Stimulated activated CD8-positive, alpha-beta memory T cell treated with anti-CD3 and anti-CD28 coated beads, Interleukin-15, amount 100 ng/mL, for 4 hours (primary cell): Measurements from ENCODE around the gene TMEM92.
"Not testable (repeated sequence)": the region's sequence is repeated elsewhere in the genome, so short reads cannot be mapped to it uniquely, and the experiment has no call there.

Experiments
- DNase-seq, 2 donors: peaks; one replicate each; pipeline ENCODE4 v3.0.0-alpha.2; 2020; ENCODE audit warnings: low read depth in 2 of 2

The TMEM92 gene

GRCh38 chr17:50301891-50302584, 27.8 kb downstream of the TMEM92 start:
- DNase-seq, result no peak

- DNase-seq, result no peak
These were observed 28.8 kb downstream of the TMEM92 start for GRCh38 chr17:50303051-50303450.

GRCh38 chr17:50303596-50303995, 29.3 kb downstream of the TMEM92 start:
- DNase-seq, result no peak

GRCh38 chr17:50304781-50305404, 30.6 kb downstream of the TMEM92 start:
- no peak for DNase-seq

- DNase-seq, result no peak
These were observed 33.4 kb downstream of the TMEM92 start for GRCh38 chr17:50307654-50308053.

- DNase-seq, result no peak
These were observed 34.4 kb downstream of the TMEM92 start for GRCh38 chr17:50308666-50309065.

- no peak for DNase-seq
These were observed 36.3 kb downstream of the TMEM92 start for GRCh38 chr17:50310455-50311111.

GRCh38 chr17:50311112-50311460, 36.8 kb downstream of the TMEM92 start:
- no peak for DNase-seq

- no peak for DNase-seq
These were observed 37.2 kb downstream of the TMEM92 start for GRCh38 chr17:50311483-50311882.

GRCh38 chr17:50312308-50312707, 38.0 kb downstream of the TMEM92 start:
- DNase-seq, result no peak

- DNase-seq, result no peak
These were observed 40.3 kb downstream of the TMEM92 start for GRCh38 chr17:50314456-50315011.

- no peak for DNase-seq
These were observed 41.8 kb downstream of the TMEM92 start for GRCh38 chr17:50316016-50316587.

GRCh38 chr17:50316660-50317059, 42.4 kb downstream of the TMEM92 start:
- DNase-seq, result not testable (repeated sequence)

GRCh38 chr17:50317121-50317520, 42.9 kb downstream of the TMEM92 start:
- no peak for DNase-seq

- no peak for DNase-seq
These were observed 44.4 kb downstream of the TMEM92 start for GRCh38 chr17:50318501-50319285.

GRCh38 chr17:50319306-50320004, 45.2 kb downstream of the TMEM92 start:
- no peak for DNase-seq

GRCh38 chr17:50322271-50322670, 48.0 kb downstream of the TMEM92 start:
- no peak for DNase-seq

GRCh38 chr17:50323060-50323459, 48.8 kb downstream of the TMEM92 start:
- no peak for DNase-seq

- no peak for DNase-seq
These were observed 51.6 kb downstream of the TMEM92 start for GRCh38 chr17:50325906-50326305.

GRCh38 chr17:50326831-50327364, 52.6 kb downstream of the TMEM92 start:
- DNase-seq, result no peak
